ENCODE measurements around the gene FER. TPM values are rescaled to one million over a fixed set of nuclear protein-coding genes. Genes with fewer than 3 reads are reported as not detected.

Gene FER
- total and polyA plus RNA-seq, 2 of the 13 experiments (the other 11 are each of a cell fraction or from before 2014, with no cell fraction given), result 7.9 to 29.0 TPM

GRCh38 chr5:108947164-108947563, 199.5 kb downstream of the FER start:
- intact Hi-C loops (cut with micrococcal nuclease; ENCODE audit: unreplicated experiment), result no loop called here
- H3K4me3 ChIP-seq (replicated peaks in 1 of 3; ENCODE audit: insufficient read depth in 1 of 3, low read depth in 2 of 3, low read length in 3 of 3), result no peak overlapping the region
- H3K4me1 ChIP-seq (ENCODE audit: insufficient read depth, low read length), result no peaks in the 10 kb centered on the region
- H3K9ac ChIP-seq (ENCODE audit: insufficient read depth, low read depth, low read length), result no peak overlapping the region
- H3K79me2 ChIP-seq (ENCODE audit: insufficient read depth, low read length), result no peaks in the 10 kb centered on the region
- FAIRE-seq (no peak), ATAC-seq (no peak), DNase-seq (ENCODE audit: low spot score) (no peak)
- no peak overlapping the region for H3K4me2 ChIP-seq (ENCODE audit: low read depth, low read length)
- TF ChIP-seq IRF2 (CRISPR knock-in tag; IDR thresholded peaks at IDR 0.05) (no peak), ZNF800 (CRISPR knock-in tag; IDR thresholded peaks at IDR 0.05) (no peak), ZNF382 (CRISPR knock-in tag; IDR thresholded peaks at IDR 0.05; ENCODE audit: borderline replicate concordance) (no peak), ZNF44 (CRISPR knock-in tag; IDR thresholded peaks at IDR 0.05) (no peak), XRCC5 (optimal IDR thresholded peaks at IDR 0.05; ENCODE audit: low read length) (no peak), ZNF567 (CRISPR knock-in tag; IDR thresholded peaks at IDR 0.05; ENCODE audit: borderline replicate concordance) (no peak), SCMH1 (CRISPR knock-in tag; IDR thresholded peaks at IDR 0.05; ENCODE audit: borderline replicate concordance) (no peak), ZNF556 (CRISPR knock-in tag; IDR thresholded peaks at IDR 0.05; ENCODE audit: borderline replicate concordance) (no peak)
- TF ChIP-seq, protein P1, sequence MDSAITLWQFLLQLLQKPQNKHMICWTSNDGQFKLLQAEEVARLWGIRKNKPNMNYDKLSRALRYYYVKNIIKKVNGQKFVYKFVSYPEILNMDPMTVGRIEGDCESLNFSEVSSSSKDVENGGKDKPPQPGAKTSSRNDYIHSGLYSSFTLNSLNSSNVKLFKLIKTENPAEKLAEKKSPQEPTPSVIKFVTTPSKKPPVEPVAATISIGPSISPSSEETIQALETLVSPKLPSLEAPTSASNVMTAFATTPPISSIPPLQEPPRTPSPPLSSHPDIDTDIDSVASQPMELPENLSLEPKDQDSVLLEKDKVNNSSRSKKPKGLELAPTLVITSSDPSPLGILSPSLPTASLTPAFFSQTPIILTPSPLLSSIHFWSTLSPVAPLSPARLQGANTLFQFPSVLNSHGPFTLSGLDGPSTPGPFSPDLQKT (CRISPR knock-in tag; IDR thresholded peaks at IDR 0.05; ENCODE audit: borderline replicate concordance), result no peak
- TF ChIP-seq, protein P2, sequence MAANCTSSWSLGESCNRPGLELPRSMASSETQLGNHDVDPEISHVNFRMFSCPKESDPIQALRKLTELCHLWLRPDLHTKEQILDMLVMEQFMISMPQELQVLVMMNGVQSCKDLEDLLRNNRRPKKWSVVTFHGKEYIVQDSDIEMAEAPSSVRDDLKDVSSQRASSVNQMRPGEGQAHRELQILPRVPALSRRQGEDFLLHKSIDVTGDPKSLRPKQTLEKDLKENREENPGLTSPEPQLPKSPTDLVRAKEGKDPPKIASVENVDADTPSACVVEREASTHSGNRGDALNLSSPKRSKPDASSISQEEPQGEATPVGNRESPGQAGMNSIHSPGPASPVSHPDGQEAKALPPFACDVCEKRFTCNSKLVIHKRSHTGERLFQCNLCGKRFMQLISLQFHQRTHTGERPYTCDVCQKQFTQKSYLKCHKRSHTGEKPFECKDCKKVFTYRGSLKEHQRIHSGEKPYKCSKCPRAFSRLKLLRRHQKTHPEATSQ (CRISPR knock-in tag; IDR thresholded peaks at IDR 0.05; ENCODE audit: borderline replicate concordance), result no peak
- in situ Hi-C loops (cut with HindIII; ENCODE audit: extremely low pct_ligation_motif_present, low pct_unique_long_range_greater_than_20kb), result no loop called here
- no peak overlapping the region for H3K27ac ChIP-seq (ENCODE audit: extremely low read length, insufficient read depth, low read length)
- H3K36me3 ChIP-seq (replicated peaks in 1 of 2; ENCODE audit: control insufficient read depth in 1 of 2, insufficient read depth in 2 of 2, low read length in 2 of 2), result no peaks in the 10 kb centered on the region
- 95% methylated on average over 1 of the region's 1 CpG for WGBS (ENCODE audit: low lambda C conversion rate)
- no peaks in the 10 kb centered on the region for H3K9me3 ChIP-seq (ENCODE audit: low read length)
- ChIA-PET POLR2A (no interaction called here), CTCF (ENCODE audit: low intra/inter-chr PET ratio, low total read pairs) (no interaction called here)
- no peaks in the 10 kb centered on the region for H3K27me3 ChIP-seq (ENCODE audit: control insufficient read depth in 1 of 2, insufficient read depth in 2 of 2, low read length in 2 of 2)
- no peaks in the 10 kb centered on the region for H4K20me1 ChIP-seq (ENCODE audit: insufficient read depth, low read length)
- no TSS peak for BruUV-seq (replicated peaks)
- H2AFZ ChIP-seq (ENCODE audit: low read length), result no peak overlapping the region

Data from HepG2 (cell line).